Neural cell (in vitro differentiated cells): ENCODE measurements around the gene UBA5. TPM values are rescaled to one million over a fixed set of nuclear protein-coding genes. Genes with fewer than 3 reads are reported as not detected.

Experiments
- H2AFZ ChIP-seq: fragments of 200-600, 300-800 bp; sonication (generic), shearing (Covaris generic); 2 replicates; pipeline ENCODE4 v1.6.0; 2014; ENCODE audit warnings: low read depth, mild to moderate bottlenecking, antibody characterized with exemption, low read length, moderate library complexity
- H3F3A ChIP-seq: fragments of 200-600 bp; shearing (Covaris generic); 2 replicates; pipeline ENCODE4 v1.6.1; 2016; ENCODE audit warnings: mild to moderate bottlenecking, moderate library complexity, mixed read lengths, antibody characterized with exemption, low read length; ENCODE audit not compliant: insufficient read depth, poor library complexity, severe bottlenecking
- H3K27ac ChIP-seq: fragments of 200-600, 300-800 bp; sonication (generic), shearing (Covaris generic); 2 replicates; pipeline ENCODE4 v1.5.1; 2014; ENCODE audit warnings: mild to moderate bottlenecking, low read length, moderate library complexity
- H3K27me3 ChIP-seq: fragments of 300-800, 200-600 bp; sonication (generic), shearing (Covaris generic); 2 replicates; pipeline ENCODE4 v1.6.0; 2014; ENCODE audit warnings: mild to moderate bottlenecking, low read depth, low read length, moderate library complexity; ENCODE audit not compliant: insufficient read depth
- H3K36me3 ChIP-seq: fragments of 300-800, 200-600 bp; sonication (generic), shearing (Covaris generic); 2 replicates; pipeline ENCODE4 v1.5.1; 2014; ENCODE audit warnings: mild to moderate bottlenecking, antibody characterized with exemption, low read length, moderate library complexity; ENCODE audit not compliant: insufficient read depth
- H3K4me2 ChIP-seq: fragments of 300-800, 200-600 bp; sonication (generic), shearing (Covaris generic); 2 replicates; pipeline ENCODE4 v1.6.0; 2014; ENCODE audit warnings: mild to moderate bottlenecking, low read length
- H3K4me3 ChIP-seq: fragments of 300-800, 200-600 bp; sonication (generic), shearing (Covaris generic); 2 replicates; pipeline ENCODE4 v1.5.1; 2014; ENCODE audit warnings: mild to moderate bottlenecking, low read length, moderate library complexity
- H3K79me2 ChIP-seq: fragments of 200-600 bp; shearing (Covaris generic); replicated peaks from 2 replicates; pipeline ENCODE4 v1.6.0; 2014; ENCODE audit warnings: mild to moderate bottlenecking, low read length, moderate library complexity; ENCODE audit not compliant: insufficient read depth
- H3K9ac ChIP-seq: fragments of 300-800, 200-600 bp; sonication (generic), shearing (Covaris generic); 2 replicates; pipeline ENCODE4 v1.6.1; 2016; ENCODE audit warnings: mild to moderate bottlenecking, low read length, mixed read lengths
- H3K9me2 ChIP-seq: fragments of 200-600 bp; shearing (Covaris generic); 2 replicates; pipeline ENCODE4 v1.6.1; 2016; ENCODE audit warnings: mild to moderate bottlenecking, low read length, mixed read lengths; ENCODE audit not compliant: insufficient read depth
- H3K9me3 ChIP-seq: fragments of 200-600, 300-800 bp; sonication (generic), shearing (Covaris generic); 2 replicates; pipeline ENCODE4 v1.6.1; 2016; ENCODE audit warnings: mild to moderate bottlenecking, mixed run types, low read length, moderate library complexity, mixed read lengths
- H4K20me1 ChIP-seq: fragments of 200-600 bp; shearing (Covaris generic); 2 replicates; pipeline ENCODE4 v1.6.1; 2016; ENCODE audit warnings: mild to moderate bottlenecking, mixed run types; ENCODE audit not compliant: insufficient read depth
- EP300 ChIP-seq: fragments of 450-650 bp; conservative IDR thresholded peaks from 2 replicates; pipeline ENCODE4 v1.6.1; 2014; ENCODE audit warnings: antibody characterized with exemption, mild to moderate bottlenecking, moderate library complexity; ENCODE audit not compliant: poor library complexity, severe bottlenecking
- EZH2 ChIP-seq: fragments of 200-600, 300-800 bp; shearing (Covaris generic), sonication (generic); IDR thresholded peaks from 2 replicates; pipeline ENCODE4 v1.6.1; 2014; ENCODE audit warnings: antibody characterized with exemption, low read length, borderline replicate concordance, mild to moderate bottlenecking; ENCODE audit not compliant: insufficient read depth, poor library complexity, severe bottlenecking
- MXI1 ChIP-seq: fragments of 450-650 bp; conservative IDR thresholded peaks from 2 replicates; pipeline ENCODE4 v1.6.1; 2014; ENCODE audit warnings: antibody characterized with exemption, mild to moderate bottlenecking; ENCODE audit not compliant: poor library complexity, severe bottlenecking
- POLR2AphosphoS5 ChIP-seq: IDR thresholded peaks from 2 replicates; pipeline ENCODE4 v1.6.1; 2012
- RAD21 ChIP-seq: fragments of 450-650 bp; conservative IDR thresholded peaks from 2 replicates; pipeline ENCODE4 v1.6.1; 2014; ENCODE audit warnings: antibody characterized with exemption, mild to moderate bottlenecking, moderate library complexity
- REST ChIP-seq: IDR thresholded peaks from 2 replicates; pipeline ENCODE4 v1.6.1; 2012; ENCODE audit warnings: borderline replicate concordance
- SMC3 ChIP-seq: fragments of 450-650 bp; conservative IDR thresholded peaks from 2 replicates; pipeline ENCODE4 v1.6.1; 2014; ENCODE audit warnings: antibody characterized with exemption, mild to moderate bottlenecking, moderate library complexity; ENCODE audit not compliant: poor library complexity
- TAF1 ChIP-seq: IDR thresholded peaks from 2 replicates; pipeline ENCODE4 v1.6.1; 2012; ENCODE audit warnings: low read depth
- polyA plus RNA-seq: library from polyadenylated mRNA; depleted of rRNA; stranded (reverse); fragments of >200 nt; gene quantifications from 2 replicates; pipeline ENCODE4 v1.2.3, GENCODE V29; 2014
- TF ChIP-seq, protein P1 (sequence below): fragments of 450-650 bp; IDR thresholded peaks from 2 replicates; pipeline ENCODE4 v1.5.1; 2014; ENCODE audit warnings: antibody characterized with exemption, mild to moderate bottlenecking, moderate library complexity; ENCODE audit not compliant: poor library complexity, severe bottlenecking

Gene UBA5
- polyA plus RNA-seq, 1 donor from 2014 or later, result 77.8 TPM

GRCh38 chr3:132655471-132655870 lies 4.7 kb upstream of the UBA5 start:
- no peak overlapping the region for H2AFZ ChIP-seq
- no peak overlapping the region for H3K4me3 ChIP-seq
- H3K4me2 ChIP-seq, result no peak overlapping the region
- no peaks in the 10 kb centered on the region for H3K9me3 ChIP-seq
- no peaks in the 10 kb centered on the region for H3K9me2 ChIP-seq
- no peaks in the 10 kb centered on the region for H3F3A ChIP-seq
- no peaks in the 10 kb centered on the region for H3K27me3 ChIP-seq
- no peak for TF ChIP-seq EZH2
- TF ChIP-seq RAD21, result no peak
- no peak for TF ChIP-seq POLR2AphosphoS5
- no peak for TF ChIP-seq REST
- TF ChIP-seq MXI1, result no peak
- TF ChIP-seq SMC3, result no peak
- no peak for TF ChIP-seq TAF1
- no peak for TF ChIP-seq EP300
- TF ChIP-seq, protein P1, sequence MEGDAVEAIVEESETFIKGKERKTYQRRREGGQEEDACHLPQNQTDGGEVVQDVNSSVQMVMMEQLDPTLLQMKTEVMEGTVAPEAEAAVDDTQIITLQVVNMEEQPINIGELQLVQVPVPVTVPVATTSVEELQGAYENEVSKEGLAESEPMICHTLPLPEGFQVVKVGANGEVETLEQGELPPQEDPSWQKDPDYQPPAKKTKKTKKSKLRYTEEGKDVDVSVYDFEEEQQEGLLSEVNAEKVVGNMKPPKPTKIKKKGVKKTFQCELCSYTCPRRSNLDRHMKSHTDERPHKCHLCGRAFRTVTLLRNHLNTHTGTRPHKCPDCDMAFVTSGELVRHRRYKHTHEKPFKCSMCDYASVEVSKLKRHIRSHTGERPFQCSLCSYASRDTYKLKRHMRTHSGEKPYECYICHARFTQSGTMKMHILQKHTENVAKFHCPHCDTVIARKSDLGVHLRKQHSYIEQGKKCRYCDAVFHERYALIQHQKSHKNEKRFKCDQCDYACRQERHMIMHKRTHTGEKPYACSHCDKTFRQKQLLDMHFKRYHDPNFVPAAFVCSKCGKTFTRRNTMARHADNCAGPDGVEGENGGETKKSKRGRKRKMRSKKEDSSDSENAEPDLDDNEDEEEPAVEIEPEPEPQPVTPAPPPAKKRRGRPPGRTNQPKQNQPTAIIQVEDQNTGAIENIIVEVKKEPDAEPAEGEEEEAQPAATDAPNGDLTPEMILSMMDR, result no peak
- no peaks in the 10 kb centered on the region for H4K20me1 ChIP-seq
- no peak overlapping the region for H3K9ac ChIP-seq
- H3K27ac ChIP-seq, result no peak overlapping the region
- H3K79me2 ChIP-seq, result peaks cover 4% of the 10 kb centered on the region
- H3K36me3 ChIP-seq, result no peaks in the 10 kb centered on the region

- Histone ChIP-seq H3K27me3 (no peaks in the 10 kb centered on the region), H3K9me2 (no peaks in the 10 kb centered on the region), H3K4me2 (peak overlapping the region; percentile 23), H2AFZ (no peak overlapping the region), H3K36me3 (no peaks in the 10 kb centered on the region), H3K27ac (no peak overlapping the region), H3K4me3 (peak overlapping the region; percentile 90), H3F3A (no peaks in the 10 kb centered on the region), H3K9me3 (no peaks in the 10 kb centered on the region), H3K79me2 (peaks cover 30% of the 10 kb centered on the region), H3K9ac (no peak overlapping the region), H4K20me1 (no peaks in the 10 kb centered on the region)
- no peak for TF ChIP-seq TAF1
Measured at GRCh38 chr3:132657869-132658747, 2.0 kb upstream of the UBA5 start.
